HL-60 (cell line): ENCODE measurements around the gene ADTRP.

Source experiments
- CTCF ChIP-seq: IDR thresholded peaks from one replicate; pipeline ENCODE4 v1.5.1; 2011; ENCODE audit warnings: low read length, control low read depth, inconsistent platforms; ENCODE audit not compliant: insufficient read depth
- GABPA ChIP-seq: IDR thresholded peaks from 2 replicates; pipeline ENCODE4 v1.6.1; 2012; ENCODE audit warnings: low read depth
- POLR2AphosphoS5 ChIP-seq: IDR thresholded peaks from 2 replicates; pipeline ENCODE4 v1.6.1; 2012; ENCODE audit warnings: low read depth
- REST ChIP-seq: IDR thresholded peaks from 2 replicates; pipeline ENCODE4 v1.6.1; 2012; ENCODE audit warnings: low read depth; ENCODE audit not compliant: insufficient replicate concordance
- SPI1 ChIP-seq: IDR thresholded peaks from 2 replicates; pipeline ENCODE4 v1.6.1; 2012; ENCODE audit warnings: low read depth, mild to moderate bottlenecking, borderline replicate concordance

- TF ChIP-seq CTCF = no peak
- no peak for TF ChIP-seq REST
- no peak for TF ChIP-seq SPI1
- no peak for TF ChIP-seq GABPA
- TF ChIP-seq POLR2AphosphoS5 = no peak
These were observed 56.4 kb downstream of the ADTRP start for GRCh38 chr6:11722220-11722619.
